K562 (cell line): ENCODE results near the gene CPN2. TPM values are rescaled to one million over a fixed set of nuclear protein-coding genes. Genes with fewer than 3 reads are reported as not detected.
A peak's percentile ranks its signal among the peaks of the same experiment; 100 is the strongest.

Experiments used
- CBX1 ChIP-seq: sonication (generic); IDR thresholded peaks from 2 replicates; pipeline ENCODE4 v1.6.1; 2016; ENCODE audit warnings: antibody characterized with exemption, low read depth, mild to moderate bottlenecking
- CGGBP1 ChIP-seq: fragments of 250-450 bp; sonication (Bioruptor Pico); IDR thresholded peaks from 2 replicates; pipeline ENCODE4 v1.9.0; 2021; ENCODE audit warnings: mild to moderate bottlenecking
- CHD4 ChIP-seq: fragments of 200-600 bp; sonication (generic); IDR thresholded peaks from 3 replicates; pipeline ENCODE4 v1.6.1; 2012; ENCODE audit warnings: low read depth, mild to moderate bottlenecking, mixed read lengths, low read length, inconsistent platforms; ENCODE audit not compliant: insufficient read depth, insufficient replicate concordance, poor library complexity, severe bottlenecking
- CTBP1 ChIP-seq: fragments of 450-650 bp; IDR thresholded peaks from 2 replicates; pipeline ENCODE4 v1.6.1; 2016; ENCODE audit warnings: borderline replicate concordance
- CXXC5 ChIP-seq: fragments of 250-450 bp; sonication (Bioruptor Pico); IDR thresholded peaks from 2 replicates; pipeline ENCODE4 v1.8.0; 2022; ENCODE audit warnings: inconsistent platforms, mild to moderate bottlenecking, moderate library complexity
- DMBX1 ChIP-seq: fragments of 250-450 bp; sonication (Bioruptor Pico); IDR thresholded peaks from 2 replicates; pipeline ENCODE4 v1.8.0; 2022; ENCODE audit warnings: inconsistent platforms, mild to moderate bottlenecking, moderate library complexity, borderline replicate concordance
- HDGF ChIP-seq: fragments of 450-650 bp; IDR thresholded peaks from 2 replicates; pipeline ENCODE4 v1.6.1; 2016
- KAT7 ChIP-seq: sonication (generic); formaldehyde crosslinking; IDR thresholded peaks from 2 replicates; pipeline ENCODE4 v1.8.0; 2022; ENCODE audit warnings: missing genetic modification reagents, mild to moderate bottlenecking, borderline replicate concordance
- MEF2D ChIP-seq: conservative IDR thresholded peaks from 2 replicates; pipeline ENCODE4 v1.6.1; 2016; ENCODE audit warnings: low read depth, missing genetic modification characterization, missing compliant biosample characterization
- MXD1 ChIP-seq: fragments of 250-450 bp; sonication (Bioruptor Pico); IDR thresholded peaks from 2 replicates; pipeline ENCODE4 v1.8.0; 2021; ENCODE audit warnings: borderline replicate concordance, mild to moderate bottlenecking, moderate library complexity; ENCODE audit not compliant: poor library complexity, severe bottlenecking
- NR2C1 ChIP-seq, 2 experiments: fragments of 450-650 bp; IDR thresholded peaks; 2 replicates each; pipeline ENCODE4 v1.6.1; 2017; ENCODE audit warnings: mild to moderate bottlenecking in 2 of 2, antibody characterized with exemption in 1 of 2, inconsistent platforms in 1 of 2, missing compliant biosample characterization in 1 of 2, missing genetic modification characterization in 1 of 2
- NR4A1 ChIP-seq, 2 experiments: fragments of 250-450 bp in 1 of 2; fragments of 450-650 bp in 1 of 2; sonication (Bioruptor Pico) in 1 of 2; IDR thresholded peaks; 2 replicates each; pipeline versions ENCODE4 v1.4.0 to v1.6.1; 2016 to 2020; ENCODE audit warnings: mild to moderate bottlenecking in 2 of 2, missing compliant biosample characterization in 1 of 2, missing genetic modification characterization in 1 of 2, moderate library complexity in 1 of 2
- SMAD1 ChIP-seq: fragments of 150-350 bp; IDR thresholded peaks from 2 replicates; pipeline ENCODE4 v1.6.1; 2014; ENCODE audit warnings: low read length, low read depth; ENCODE audit not compliant: partially characterized antibody
- TCF3 ChIP-seq: sonication (generic); formaldehyde crosslinking; IDR thresholded peaks from 2 replicates; pipeline ENCODE4 v1.4.0; 2020; ENCODE audit warnings: mild to moderate bottlenecking, missing genetic modification reagents
- TEAD2 ChIP-seq: fragments of 450-650 bp; IDR thresholded peaks from 2 replicates; pipeline ENCODE4 v1.6.1; 2016; ENCODE audit warnings: missing genetic modification characterization, control low read depth, missing compliant biosample characterization
- VEZF1 ChIP-seq: fragments of 200-800 bp; sonication (Bioruptor generic); IDR thresholded peaks from 2 replicates; pipeline ENCODE4 v1.6.1; 2017; ENCODE audit warnings: missing genetic modification characterization, missing compliant biosample characterization
- WHSC1 ChIP-seq: IDR thresholded peaks from one replicate; pipeline ENCODE4 v1.6.1; 2012; ENCODE audit warnings: low read length, control low read depth, inconsistent platforms
- XRCC4 ChIP-seq: IDR thresholded peaks from one replicate; pipeline ENCODE4 v1.6.1; 2011; ENCODE audit not compliant: insufficient read depth, insufficient read length; ENCODE audit errors: extremely low read depth
- ZFP30 ChIP-seq: fragments of 250-450 bp; sonication (Bioruptor Pico); IDR thresholded peaks from 2 replicates; pipeline ENCODE4 v1.8.0; 2022; ENCODE audit warnings: moderate library complexity, mild to moderate bottlenecking, inconsistent platforms, borderline replicate concordance
- ZFP91 ChIP-seq: sonication (generic); formaldehyde crosslinking; IDR thresholded peaks from 2 replicates; pipeline ENCODE4 v1.8.0; 2022; ENCODE audit warnings: mild to moderate bottlenecking, missing genetic modification reagents
- ZFPM2 ChIP-seq: fragments of 250-450 bp; sonication (Bioruptor Pico); IDR thresholded peaks from 2 replicates; pipeline ENCODE4 v1.5.1; 2022; ENCODE audit warnings: mild to moderate bottlenecking
- polyA plus RNA-seq, 8 experiments: library from polyadenylated mRNA; depleted of rRNA in 4 of 8; stranded (reverse) in 5 of 8; unstranded in 3 of 8; fragments of >200 nt; fragmentation: Nextera tagmentation in 2 of 8; fragmentation: Illumina TruSeq in 1 of 8; extraction: Ambion mirVana in 2 of 8; extraction: Trizol in 1 of 8; gene quantifications; 2 replicates each; pipeline versions ENCODE4 v1.2.1 to v1.2.3, GENCODE V29; 2011 to 2014; ENCODE audit warnings: inconsistent platforms in 1 of 8, missing spikeins in 1 of 8
- total RNA-seq, 7 experiments: library from RNA; depleted of rRNA in 6 of 7; stranded (reverse); fragments of >200 nt in 6 of 7; fragmentation: Illumina TruSeq in 2 of 7; extraction: Trizol in 2 of 7; gene quantifications; 2 replicates each; pipeline versions ENCODE4 v1.2.1 to v1.2.3, GENCODE V29; 2011 to 2021; ENCODE audit warnings: low replicate concordance in 1 of 7

The CPN2 gene
- total and polyA plus RNA-seq, 9 of the 15 experiments (the other 6 are each of a cell fraction or from before 2014, with no cell fraction given): not detected

GRCh38 chr3:194323785-194324735, 27.1 kb downstream of the CPN2 start (continued):
- TF ChIP-seq HDGF: no peak
- no peak for TF ChIP-seq NR4A1 (CRISPR knock-in tag; IDR thresholded peaks at IDR 0.05)
- TF ChIP-seq NR4A1 (tag; IDR thresholded peaks at IDR 0.05): no peak
- peak; percentile 74 for TF ChIP-seq CHD4
- no peak for TF ChIP-seq TEAD2
- TF ChIP-seq XRCC4: no peak
- TF ChIP-seq CXXC5 (CRISPR knock-in tag): peak; percentile 91
- TF ChIP-seq TCF3 (CRISPR knock-in tag): peak; percentile 70
- TF ChIP-seq NR2C1 (IDR thresholded peaks at IDR 0.05): no peak
- no peak for TF ChIP-seq NR2C1 (tag; IDR thresholded peaks at IDR 0.05)
- TF ChIP-seq MEF2D: peak; percentile 59; the same call in 1 of the 2 replicates
- no peak for TF ChIP-seq DMBX1
- TF ChIP-seq ZFP91 (CRISPR knock-in tag): no peak
- TF ChIP-seq CTBP1: peak; percentile 98
- TF ChIP-seq CBX1: peak; percentile 76
- TF ChIP-seq MXD1 (CRISPR knock-in tag): no peak
- peak; percentile 70; the same call in 1 of the 2 replicates for TF ChIP-seq VEZF1 (CRISPR knock-in tag)
- TF ChIP-seq SMAD1: no peak
- TF ChIP-seq WHSC1: no peak
- TF ChIP-seq ZFPM2 (CRISPR knock-in tag): no peak
- no peak for TF ChIP-seq ZFP30 (CRISPR knock-in tag)
- TF ChIP-seq KAT7 (CRISPR knock-in tag): no peak
- no peak for TF ChIP-seq CGGBP1 (CRISPR knock-in tag)
